CD8-positive, alpha-beta memory T cell (primary cell): ENCODE measurements around the gene RETREG1. TPM values are rescaled to one million over a fixed set of nuclear protein-coding genes. Genes with fewer than 3 reads are reported as not detected.
"Not testable (repeated sequence)": the region's sequence is repeated elsewhere in the genome, so short reads cannot be mapped to it uniquely, and the experiment has no call there.

Source experiments
- CTCF ChIA-PET: fragments of 350-600 bp; sonication (Branson Sonifier 250); formaldehyde crosslinking; loops from one replicate; lab custom pipeline; 2021; ENCODE audit warnings: antibody characterized with exemption; lab: Charles Lee
- POLR2A ChIA-PET: fragments of 350-600 bp; sonication (Branson Sonifier 250); formaldehyde crosslinking; loops from one replicate; lab custom pipeline; 2021; ENCODE audit warnings: antibody characterized with exemption; lab: Charles Lee
- DNase-seq, 5 donors: peaks; one replicate each; pipeline versions ENCODE4 v3.0.0 to v3.0.0-alpha.2; 2020 to 2022; ENCODE audit warnings: mixed read lengths in 1 of 5
- H3K27ac ChIP-seq: one replicate; pipeline ENCODE4 v1.7.0; 2013; ENCODE audit warnings: low read depth, mild to moderate bottlenecking, low read length, moderate library complexity
- H3K27me3 ChIP-seq: 2 replicates; pipeline ENCODE4 v1.7.0; 2013; ENCODE audit warnings: low read length, mild to moderate bottlenecking; ENCODE audit not compliant: insufficient read depth, poor library complexity, severe bottlenecking
- H3K36me3 ChIP-seq: 2 replicates; pipeline ENCODE4 v1.7.0; 2013; ENCODE audit warnings: mild to moderate bottlenecking, low read length, moderate library complexity; ENCODE audit not compliant: insufficient read depth
- H3K4me1 ChIP-seq: 2 replicates; pipeline ENCODE4 v1.7.0; 2013; ENCODE audit warnings: mild to moderate bottlenecking, low read length, moderate library complexity; ENCODE audit not compliant: insufficient read depth
- H3K4me3 ChIP-seq: 2 replicates; pipeline ENCODE4 v1.7.0; 2013; ENCODE audit warnings: mild to moderate bottlenecking, low read length
- H3K9me3 ChIP-seq: 2 replicates; pipeline ENCODE4 v1.7.0; 2013; ENCODE audit warnings: mild to moderate bottlenecking, low read length
- H3K27ac Mint-ChIP-seq, 8 donors: one replicate each; pipeline ENCODE4 v1.8.0; 2020 to 2021; ENCODE audit warnings: mixed read lengths in 8 of 8, mild to moderate bottlenecking in 6 of 8, inconsistent platforms in 3 of 8, moderate library complexity in 3 of 8
- H3K27me3 Mint-ChIP-seq, 2 donors: one replicate each; pipeline ENCODE4 v1.8.0; 2020 to 2021; ENCODE audit warnings: mixed read lengths in 2 of 2, mild to moderate bottlenecking in 1 of 2, moderate library complexity in 1 of 2
- H3K36me3 Mint-ChIP-seq, 3 donors: one replicate each; pipeline ENCODE4 v1.8.0; 2020 to 2021; ENCODE audit warnings: mixed read lengths in 3 of 3, inconsistent platforms in 1 of 3, mild to moderate bottlenecking in 1 of 3
- H3K4me1 Mint-ChIP-seq, 3 donors: one replicate each; pipeline ENCODE4 v1.8.0; 2020 to 2021; ENCODE audit warnings: mixed read lengths in 3 of 3, inconsistent platforms in 1 of 3, mild to moderate bottlenecking in 1 of 3
- H3K4me3 Mint-ChIP-seq, 7 donors: one replicate each; pipeline ENCODE4 v1.8.0; 2020 to 2021; ENCODE audit warnings: mixed read lengths in 7 of 7, mild to moderate bottlenecking in 6 of 7, moderate library complexity in 4 of 7, inconsistent platforms in 2 of 7
- H3K9me3 Mint-ChIP-seq, 5 donors: one replicate each; pipeline ENCODE4 v1.8.0; 2020 to 2022; ENCODE audit warnings: mixed read lengths in 5 of 5, mild to moderate bottlenecking in 3 of 5, moderate library complexity in 2 of 5, inconsistent platforms in 1 of 5
- polyA plus RNA-seq: library from polyadenylated mRNA; unstranded; fragments of 300-500 nt; fragmentation: Illumina TruSeq; gene quantifications from one replicate; pipeline ENCODE4 v1.2.3, GENCODE V29; 2021
- total RNA-seq, 2 experiments: library from RNA; stranded (reverse); gene quantifications; one replicate each; pipeline ENCODE4 v1.2.3, GENCODE V29; 2021

RETREG1 gene
- total and polyA plus RNA-seq, 3 experiments from 2014 or later = 11.4 to 48.1 (median 12.1) TPM

GRCh38 chr5:16549491-16550206 is 67.1 kb downstream of the RETREG1 start:
- DNase-seq = no peak
- Histone ChIP-seq H3K4me1 (no peaks in the 10 kb centered on the region), H3K36me3 (no peaks in the 10 kb centered on the region), H3K9me3 (no peaks in the 10 kb centered on the region), H3K4me3 (no peak overlapping the region), H3K27ac (no peak overlapping the region), H3K27me3 (no peaks in the 10 kb centered on the region)
- H3K9me3 Mint-ChIP-seq = no peaks in the 10 kb centered on the region
- peak overlapping the region in 1 of 7 donors; percentile 7 for H3K4me3 Mint-ChIP-seq
- peaks cover 0 to 9% (median 4%) of the 10 kb centered on the region in 3 donors for H3K36me3 Mint-ChIP-seq
- peak overlapping the region in 1 of 8 donors; percentile 11 for H3K27ac Mint-ChIP-seq
- H3K27me3 Mint-ChIP-seq = no peaks in the 10 kb centered on the region
- ChIA-PET CTCF (interaction anchor here (1.1 to 1.8 kb wide), 3 partner anchors 10 to 17 kb away, joined by 4 read pairs; no protein-coding TSS in a partner anchor), POLR2A (no interaction called here)
- H3K4me1 Mint-ChIP-seq = peaks cover 19 to 50% (median 46%) of the 10 kb centered on the region in 3 donors

- DNase-seq = no peak
- Histone ChIP-seq H3K9me3 (no peaks in the 10 kb centered on the region), H3K4me1 (no peaks in the 10 kb centered on the region), H3K27ac (no peak overlapping the region), H3K36me3 (no peaks in the 10 kb centered on the region), H3K27me3 (no peaks in the 10 kb centered on the region), H3K4me3 (no peak overlapping the region)
- CTCF ChIA-PET = no interaction called here
- no peaks in the 10 kb centered on the region for H3K9me3 Mint-ChIP-seq
- H3K4me3 Mint-ChIP-seq = no peak overlapping the region
- peaks cover 0 to 9% (median 7%) of the 10 kb centered on the region in 3 donors for H3K36me3 Mint-ChIP-seq
- H3K27ac Mint-ChIP-seq = no peak overlapping the region
- H3K27me3 Mint-ChIP-seq = no peaks in the 10 kb centered on the region
- H3K4me1 Mint-ChIP-seq = peaks cover 22 to 51% (median 44%) of the 10 kb centered on the region in 3 donors
- POLR2A ChIA-PET = no interaction called here
Measured at GRCh38 chr5:16548812-16549211, 68.0 kb downstream of the RETREG1 start.

- H3K36me3 ChIP-seq = no peaks in the 10 kb centered on the region
- H3K27me3 Mint-ChIP-seq = no peaks in the 10 kb centered on the region
- DNase-seq = no peak
- H3K27ac Mint-ChIP-seq = no peak overlapping the region
- H3K9me3 Mint-ChIP-seq = no peaks in the 10 kb centered on the region
- no peak overlapping the region for H3K27ac ChIP-seq
- ChIA-PET POLR2A (no interaction called here), CTCF (interaction anchor here (1.7 to 2.2 kb wide), 2 partner anchors 8 to 10 kb away, joined by 5 read pairs; no protein-coding TSS in a partner anchor)
- no peak overlapping the region for H3K4me3 ChIP-seq
- H3K4me3 Mint-ChIP-seq = no peak overlapping the region
- H3K27me3 ChIP-seq = no peaks in the 10 kb centered on the region
- peaks cover 0 to 9% (median 7%) of the 10 kb centered on the region in 3 donors for H3K36me3 Mint-ChIP-seq
- H3K9me3 ChIP-seq = no peaks in the 10 kb centered on the region
- no peaks in the 10 kb centered on the region for H3K4me1 ChIP-seq
- H3K4me1 Mint-ChIP-seq = peaks cover 22 to 56% (median 50%) of the 10 kb centered on the region in 3 donors
Measured at GRCh38 chr5:16548115-16548514, 68.7 kb downstream of the RETREG1 start.

- ChIA-PET CTCF (interaction anchor here (0.6 to 2.2 kb wide), 3 partner anchors 9 to 109 kb away, joined by 3 to 5 read pairs (median 5); no protein-coding TSS in a partner anchor), POLR2A (no interaction called here)
- Mint-ChIP-seq H3K4me3 (no peak overlapping the region), H3K9me3 (no peaks in the 10 kb centered on the region), H3K36me3 (peaks cover 0 to 9% (median 8%) of the 10 kb centered on the region in 3 donors), H3K27ac (no peak overlapping the region), H3K27me3 (no peaks in the 10 kb centered on the region), H3K4me1 (peaks cover 23 to 56% (median 51%) of the 10 kb centered on the region in 3 donors)
- DNase-seq = no peak
- Histone ChIP-seq H3K4me1 (no peaks in the 10 kb centered on the region), H3K27me3 (no peaks in the 10 kb centered on the region), H3K4me3 (no peak overlapping the region), H3K9me3 (no peaks in the 10 kb centered on the region), H3K27ac (no peak overlapping the region), H3K36me3 (no peaks in the 10 kb centered on the region)
Measured at GRCh38 chr5:16547200-16547842, 69.5 kb downstream of the RETREG1 start.

- Histone ChIP-seq H3K4me1 (no peaks in the 10 kb centered on the region), H3K27ac (no peak overlapping the region), H3K36me3 (no peaks in the 10 kb centered on the region), H3K27me3 (no peaks in the 10 kb centered on the region), H3K9me3 (no peaks in the 10 kb centered on the region), H3K4me3 (no peak overlapping the region)
- ChIA-PET POLR2A (no interaction called here), CTCF (interaction anchor here (1.7 to 2.2 kb wide), 2 partner anchors 9 to 10 kb away, joined by 5 read pairs; no protein-coding TSS in a partner anchor)
- Mint-ChIP-seq H3K36me3 (peaks cover 0 to 8% (median 7%) of the 10 kb centered on the region in 3 donors), H3K27me3 (no peaks in the 10 kb centered on the region), H3K27ac (no peak overlapping the region), H3K4me1 (peaks cover 29 to 57% (median 53%) of the 10 kb centered on the region in 3 donors), H3K4me3 (no peak overlapping the region), H3K9me3 (no peaks in the 10 kb centered on the region)
- DNase-seq = no peak
Measured at GRCh38 chr5:16546732-16547131, 70.1 kb downstream of the RETREG1 start.

- Mint-ChIP-seq H3K27me3 (no peaks in the 10 kb centered on the region), H3K9me3 (no peaks in the 10 kb centered on the region), H3K4me1 (peaks cover 43 to 64% (median 57%) of the 10 kb centered on the region in 3 donors), H3K36me3 (peaks cover 0 to 7% (median 3%) of the 10 kb centered on the region in 3 donors), H3K27ac (peak overlapping the region in 1 of 8 donors; percentile 44), H3K4me3 (no peak overlapping the region)
- CTCF ChIA-PET = interaction anchor here (1.5 kb wide), 1 partner anchor 88 kb away, joined by 3 read pairs; no protein-coding TSS in a partner anchor
- H3K27ac ChIP-seq = no peak overlapping the region
- no peaks in the 10 kb centered on the region for H3K4me1 ChIP-seq
- no peak overlapping the region for H3K4me3 ChIP-seq
- no peaks in the 10 kb centered on the region for H3K27me3 ChIP-seq
- POLR2A ChIA-PET = no interaction called here
- H3K9me3 ChIP-seq = no peaks in the 10 kb centered on the region
- no peaks in the 10 kb centered on the region for H3K36me3 ChIP-seq
- DNase-seq = no peak
Measured at GRCh38 chr5:16544607-16545374, 72.0 kb downstream of the RETREG1 start.

GRCh38 chr5:16543206-16543605 is 73.6 kb downstream of the RETREG1 start:
- H3K36me3 ChIP-seq, H3K9me3 Mint-ChIP-seq, POLR2A ChIA-PET, H3K4me3 ChIP-seq, H3K27me3 Mint-ChIP-seq, H3K27me3 ChIP-seq, DNase-seq, H3K4me1 ChIP-seq, H3K4me3 Mint-ChIP-seq, H3K27ac ChIP-seq, H3K9me3 ChIP-seq: not testable (repeated sequence)
- peaks cover 42 to 64% (median 63%) of the 10 kb centered on the region in 3 donors for H3K4me1 Mint-ChIP-seq
- peaks cover 3 to 14% (median 3%) of the 10 kb centered on the region in 3 donors for H3K36me3 Mint-ChIP-seq
- peak overlapping the region in 1 of 8 donors; percentile 11 for H3K27ac Mint-ChIP-seq
- CTCF ChIA-PET = interaction anchor here (0.7 kb wide), 1 partner anchor 13 kb away, joined by 4 read pairs; no protein-coding TSS in a partner anchor
